NCI-H187 (cell line): ENCODE measurements around the gene PHF14.
"Not testable (repeated sequence)": the region's sequence is repeated elsewhere in the genome, so short reads cannot be mapped to it uniquely, and the experiment has no call there.

Experiments used
- DNase-seq, 2 experiments: peaks; one replicate each; lab custom pipeline; 2025; lab: John Stamatoyannopoulos, UW

Gene PHF14, protein sequence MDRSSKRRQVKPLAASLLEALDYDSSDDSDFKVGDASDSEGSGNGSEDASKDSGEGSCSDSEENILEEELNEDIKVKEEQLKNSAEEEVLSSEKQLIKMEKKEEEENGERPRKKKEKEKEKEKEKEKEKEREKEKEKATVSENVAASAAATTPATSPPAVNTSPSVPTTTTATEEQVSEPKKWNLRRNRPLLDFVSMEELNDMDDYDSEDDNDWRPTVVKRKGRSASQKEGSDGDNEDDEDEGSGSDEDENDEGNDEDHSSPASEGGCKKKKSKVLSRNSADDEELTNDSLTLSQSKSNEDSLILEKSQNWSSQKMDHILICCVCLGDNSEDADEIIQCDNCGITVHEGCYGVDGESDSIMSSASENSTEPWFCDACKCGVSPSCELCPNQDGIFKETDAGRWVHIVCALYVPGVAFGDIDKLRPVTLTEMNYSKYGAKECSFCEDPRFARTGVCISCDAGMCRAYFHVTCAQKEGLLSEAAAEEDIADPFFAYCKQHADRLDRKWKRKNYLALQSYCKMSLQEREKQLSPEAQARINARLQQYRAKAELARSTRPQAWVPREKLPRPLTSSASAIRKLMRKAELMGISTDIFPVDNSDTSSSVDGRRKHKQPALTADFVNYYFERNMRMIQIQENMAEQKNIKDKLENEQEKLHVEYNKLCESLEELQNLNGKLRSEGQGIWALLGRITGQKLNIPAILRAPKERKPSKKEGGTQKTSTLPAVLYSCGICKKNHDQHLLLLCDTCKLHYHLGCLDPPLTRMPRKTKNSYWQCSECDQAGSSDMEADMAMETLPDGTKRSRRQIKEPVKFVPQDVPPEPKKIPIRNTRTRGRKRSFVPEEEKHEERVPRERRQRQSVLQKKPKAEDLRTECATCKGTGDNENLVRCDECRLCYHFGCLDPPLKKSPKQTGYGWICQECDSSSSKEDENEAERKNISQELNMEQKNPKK

DNA sequence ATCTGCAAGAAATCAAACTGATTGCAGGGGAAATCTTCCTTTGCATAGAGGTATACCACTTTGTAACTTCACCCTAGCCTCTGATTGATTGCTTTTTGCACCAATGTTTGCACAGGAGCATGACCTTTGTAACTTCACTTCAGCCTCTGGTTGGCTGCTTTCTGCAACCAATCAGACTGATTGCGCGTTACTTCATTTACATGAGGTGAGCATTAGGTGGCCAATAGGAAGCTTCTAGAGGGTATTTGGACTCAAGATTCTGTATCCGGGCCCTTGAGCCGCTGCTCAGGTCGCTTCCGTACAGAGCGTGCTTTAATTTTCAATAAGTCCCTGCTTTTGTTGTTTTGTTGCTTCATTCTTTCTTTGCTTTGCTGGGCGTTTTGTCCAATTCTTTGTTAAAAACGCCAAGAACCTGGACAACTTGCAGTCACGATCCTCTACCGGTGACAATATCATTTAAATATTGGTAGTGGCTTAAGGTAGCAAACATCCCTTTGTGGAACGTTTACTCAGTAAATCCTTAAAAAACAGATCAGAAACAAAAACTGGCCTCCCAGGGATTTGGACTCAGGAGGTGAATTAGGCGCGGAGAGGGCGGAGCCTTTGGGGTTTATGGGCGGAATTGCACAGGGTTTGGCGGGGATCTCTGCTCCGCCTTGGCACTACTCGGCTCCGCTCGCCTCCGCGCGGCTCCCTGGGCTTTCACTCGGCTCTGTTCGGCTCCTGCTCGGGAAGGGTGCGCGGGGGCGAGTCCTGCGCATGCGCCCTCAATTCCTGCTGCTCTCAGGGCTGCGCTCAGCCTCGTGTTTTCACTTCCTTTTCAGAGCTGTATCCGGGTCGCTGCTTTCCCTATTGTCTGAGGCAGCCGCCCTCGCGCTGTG is at the start of gene PHF14:
PHF14 (plus strand) TSS at position 812 of the 881 bp plus-strand sequence. CDS start 452 bp downstream, outside the sequence.
- DNase-seq: peak; percentile 93 to 95

DNA sequence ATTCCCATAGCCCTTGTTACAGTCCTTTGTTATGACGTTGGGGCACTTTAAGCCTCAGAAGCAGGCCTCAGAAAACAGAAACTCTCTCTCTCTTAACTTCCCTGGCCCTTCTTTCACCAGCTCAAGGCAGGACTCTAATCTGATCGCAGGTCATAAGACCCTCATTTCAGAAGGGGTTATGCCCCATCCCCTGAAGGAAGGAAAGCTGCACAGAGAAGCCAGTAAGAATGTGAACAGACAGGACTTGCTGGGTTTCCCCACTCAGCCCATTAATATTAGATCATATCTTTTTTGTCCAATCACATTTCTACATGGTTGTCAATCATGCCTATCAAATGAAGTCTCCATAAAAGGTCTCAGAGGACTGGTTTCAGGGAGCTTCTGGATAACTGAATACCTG is 49.3 kb upstream of the PHF14 start:
- no peak for DNase-seq

DNA sequence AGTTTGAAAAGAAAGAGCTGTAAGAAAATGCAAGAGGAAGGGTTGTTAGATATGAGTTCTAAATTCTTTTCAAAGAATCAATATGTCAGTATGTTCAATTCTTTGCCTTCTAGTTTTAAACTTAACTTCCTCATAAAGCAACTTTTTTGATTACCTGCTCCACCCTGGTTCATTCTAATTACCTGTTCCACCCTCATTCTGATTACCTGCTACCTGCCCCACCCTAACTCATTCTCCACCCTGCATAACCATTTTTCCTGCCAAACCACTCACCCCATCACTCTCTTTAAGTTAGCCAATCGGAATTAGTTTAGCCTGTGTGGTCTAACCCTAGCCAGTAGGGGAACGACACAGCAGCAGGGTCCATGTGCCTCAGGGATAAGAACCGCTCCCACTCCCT is 45.5 kb upstream of the PHF14 start:
- not testable (repeated sequence) for DNase-seq

GRCh38 chr7:10930551-10930950 is 43.1 kb upstream of the PHF14 start:
- no peak for DNase-seq

DNA sequence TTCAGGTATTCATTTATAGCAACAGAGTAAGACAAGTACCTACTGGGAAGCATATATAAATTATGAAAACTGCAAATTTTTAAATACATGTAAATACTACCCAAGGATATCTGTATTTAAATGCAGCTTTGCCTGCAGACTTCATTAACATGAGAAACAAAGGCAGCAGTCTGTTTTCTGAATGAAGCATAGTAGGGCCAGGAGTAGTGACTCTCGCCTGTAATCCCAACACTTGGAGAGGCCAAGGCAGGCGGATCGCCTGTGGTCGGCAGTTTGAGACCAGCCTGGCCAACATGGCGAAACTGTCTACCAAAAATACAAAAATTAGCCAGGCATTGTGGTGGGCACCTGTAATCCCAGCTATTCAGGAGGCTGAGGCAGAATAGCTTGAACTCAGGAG is 42.5 kb upstream of the PHF14 start:
- no peak for DNase-seq

- DNase-seq: no peak
Measured at GRCh38 chr7:10934292-10934691, 39.4 kb upstream of the PHF14 start.

DNA sequence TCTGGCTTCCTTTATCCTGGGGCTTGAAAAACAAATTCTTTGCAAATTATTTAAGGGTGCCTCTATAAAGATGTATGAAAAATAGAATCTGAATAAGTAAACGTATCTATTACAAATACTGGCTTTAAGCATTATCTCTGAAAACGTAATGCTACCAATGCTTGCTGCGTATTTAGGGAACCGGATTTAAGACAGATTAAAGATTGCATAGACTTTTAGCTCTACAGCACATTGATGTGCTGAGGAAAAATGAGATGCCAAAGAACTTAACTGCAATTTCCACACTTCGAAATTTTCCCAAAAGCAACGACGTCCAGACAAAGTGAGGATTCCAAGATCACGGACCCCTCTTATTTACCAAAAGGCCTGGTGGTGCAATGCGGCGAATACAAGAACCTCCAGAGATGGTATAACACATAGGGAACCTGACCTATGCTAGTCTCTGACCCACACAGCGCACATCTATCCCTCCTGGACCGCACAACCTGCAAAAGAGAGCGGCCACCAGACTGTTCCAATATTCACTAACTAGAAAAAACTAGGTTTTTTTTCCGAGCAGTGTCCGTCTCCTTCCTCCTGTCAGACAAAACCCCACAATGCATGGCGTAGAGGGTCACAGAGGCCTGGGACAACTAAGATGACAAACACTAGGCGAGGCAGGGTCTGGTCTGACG is 34.3 kb upstream of the PHF14 start:
- no peak for DNase-seq

GRCh38 chr7:10939911-10940703 is 33.6 kb upstream of the PHF14 start:
- DNase-seq: peak; percentile 89 to 98

DNA sequence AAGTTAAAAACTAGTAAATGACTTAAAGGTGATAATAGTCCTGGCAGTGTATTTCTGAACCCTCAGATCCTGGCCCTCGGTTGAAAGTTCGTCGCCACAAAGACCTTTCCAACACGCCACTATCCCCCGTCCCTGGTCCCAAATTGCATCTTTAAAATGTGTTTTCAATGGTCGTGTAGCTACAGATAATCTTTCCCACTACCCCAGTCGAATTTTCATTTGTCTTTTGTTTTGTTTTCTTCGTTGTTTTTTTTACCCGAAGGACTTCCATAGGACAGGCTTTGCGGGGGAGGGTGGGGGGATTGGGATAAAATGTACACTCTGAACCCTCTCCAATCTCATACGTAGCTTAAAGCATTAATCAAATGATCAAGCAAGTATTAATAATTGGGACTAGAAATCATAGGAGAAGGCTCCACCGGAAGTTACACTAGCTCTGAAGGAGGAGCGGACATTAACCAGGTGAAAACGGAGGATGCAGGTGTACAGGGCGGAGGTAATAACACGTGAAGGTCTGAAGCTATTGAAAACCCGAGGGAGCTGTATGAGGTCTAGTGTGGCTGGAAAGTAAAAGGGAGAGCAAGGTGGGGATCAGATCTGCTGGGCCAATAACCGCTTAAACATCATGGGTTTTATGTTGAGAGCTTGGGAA is 32.8 kb upstream of the PHF14 start:
- DNase-seq: peak; percentile 48 to 65

DNA sequence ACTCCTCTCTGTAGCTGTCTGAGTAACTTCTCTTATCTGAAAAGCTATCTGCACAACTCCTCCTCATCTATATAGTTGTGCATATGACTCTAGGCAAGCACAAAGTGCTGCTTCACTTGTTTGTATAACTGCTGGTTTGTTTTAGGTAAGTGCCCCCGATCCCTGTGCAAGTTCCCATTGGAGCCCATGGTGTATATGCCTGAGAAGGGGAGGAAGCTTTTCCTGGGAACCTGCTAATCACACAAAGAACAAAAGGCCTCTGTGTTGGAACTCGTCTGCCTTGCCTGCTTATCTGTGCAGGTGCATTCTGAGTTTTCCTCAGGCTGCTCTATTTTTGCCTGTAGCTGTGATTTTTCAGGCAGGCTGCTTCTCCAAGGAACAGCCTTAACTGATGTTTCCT is 23.2 kb upstream of the PHF14 start:
- no peak for DNase-seq

DNA sequence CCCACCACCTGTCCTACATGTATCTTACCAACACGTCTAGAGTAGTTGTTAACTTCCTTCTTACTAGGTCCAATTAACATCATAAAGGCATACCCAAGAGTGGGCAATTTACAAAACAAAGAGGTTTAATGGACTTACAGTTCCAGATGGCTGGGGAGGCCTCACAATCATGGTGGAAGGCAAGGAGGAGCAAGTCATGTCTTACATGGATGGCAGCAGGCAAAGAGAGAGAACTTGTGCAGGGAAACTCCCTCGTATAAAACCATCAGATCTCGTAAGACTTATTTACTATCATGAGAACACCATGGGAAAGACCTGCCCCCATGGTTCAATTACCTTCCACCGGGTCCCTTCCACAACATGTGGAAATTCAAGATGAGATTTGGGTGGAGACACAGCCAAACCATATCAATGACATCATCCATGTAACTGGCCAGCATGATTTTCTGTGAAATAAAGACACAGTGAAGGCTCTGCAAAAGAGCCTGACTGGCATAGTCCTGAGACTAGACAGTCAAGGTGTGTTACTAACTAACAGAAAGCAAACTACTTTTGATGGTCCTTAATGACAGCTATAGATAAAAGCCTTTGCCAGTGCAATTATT is 22.6 kb upstream of the PHF14 start:
- not testable (repeated sequence) for DNase-seq

DNA sequence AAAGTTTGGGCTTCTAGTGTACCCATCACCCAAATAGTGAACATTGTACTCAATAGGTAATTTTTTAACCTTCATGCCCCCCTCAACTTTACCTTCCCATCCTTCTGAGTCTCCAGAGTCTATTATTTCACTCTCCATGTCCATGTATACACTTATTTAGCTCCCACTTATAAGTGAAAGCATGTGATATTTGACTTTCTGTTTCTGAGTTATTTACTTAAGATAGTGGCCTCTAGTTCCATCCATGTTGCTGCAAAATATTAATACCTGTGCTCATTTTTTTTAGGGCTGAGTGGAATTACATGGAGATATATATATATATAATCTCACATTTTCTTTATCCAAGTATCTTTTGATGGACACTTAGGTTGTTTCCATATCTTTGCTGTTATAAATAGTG is 21.1 kb upstream of the PHF14 start:
- DNase-seq: no peak

GRCh38 chr7:10953078-10953750 is 20.5 kb upstream of the PHF14 start:
- DNase-seq: not testable (repeated sequence)

DNA sequence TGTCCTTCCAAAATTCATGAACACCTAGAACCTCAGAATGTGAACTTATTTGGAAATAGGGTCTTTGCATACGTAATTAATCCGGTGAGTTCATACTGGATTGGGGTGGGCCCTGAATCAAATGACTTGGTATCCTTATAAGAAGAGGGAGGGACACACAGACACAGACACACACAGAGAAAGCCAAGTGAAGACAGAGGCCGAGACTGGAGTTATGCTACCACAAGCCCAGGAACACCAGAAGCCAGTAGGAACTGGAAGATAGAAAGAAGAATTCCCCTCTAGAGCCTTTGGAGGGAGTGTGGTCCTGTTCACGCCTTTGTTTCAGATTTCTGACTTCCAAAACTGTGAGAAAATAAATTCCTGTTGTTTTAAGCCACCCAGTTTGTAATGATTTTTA is 17.1 kb upstream of the PHF14 start:
- DNase-seq: no peak

- not testable (repeated sequence) for DNase-seq
Measured at GRCh38 chr7:10960242-10960641, 13.4 kb upstream of the PHF14 start.

DNA sequence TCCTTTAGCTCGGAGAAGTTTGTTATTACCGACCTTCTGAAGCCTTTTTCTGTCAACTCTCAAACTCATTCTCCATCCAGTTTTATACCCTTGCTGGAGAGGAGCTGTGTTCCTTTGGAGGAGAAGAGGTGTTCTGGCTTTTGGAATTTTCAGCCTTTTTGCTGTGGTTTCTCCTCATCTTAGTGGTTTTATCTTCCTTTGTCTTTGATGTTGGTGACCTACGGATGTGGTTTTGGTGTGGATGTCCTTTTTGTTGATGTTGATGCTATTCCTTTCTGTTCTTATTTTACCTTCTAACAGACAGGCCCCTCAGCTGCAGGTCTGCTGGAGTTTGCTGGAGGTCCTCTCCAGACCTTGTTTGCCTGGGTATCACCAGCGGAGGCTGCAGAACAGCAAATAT is 8.7 kb upstream of the PHF14 start:
- DNase-seq: not testable (repeated sequence)

DNA sequence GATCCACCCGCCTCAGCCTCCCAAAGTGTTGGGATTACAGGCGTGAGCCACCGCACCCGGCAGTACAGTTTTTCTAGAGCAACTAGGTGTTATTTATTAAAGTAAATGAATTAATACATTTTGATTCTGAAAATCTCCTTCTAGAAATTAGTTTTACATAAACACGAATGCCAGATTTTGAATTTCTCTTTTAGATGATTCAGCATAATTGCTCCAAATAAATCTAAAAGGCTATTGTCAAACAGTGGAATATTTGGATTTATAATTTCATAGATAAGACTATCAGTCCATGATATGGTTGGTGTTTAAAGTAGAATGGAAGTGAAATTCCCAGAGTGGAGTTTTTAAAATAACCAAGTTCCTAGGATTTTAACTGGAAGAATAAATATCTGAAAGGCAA is 1.5 kb upstream of the PHF14 start:
- no peak for DNase-seq

DNA sequence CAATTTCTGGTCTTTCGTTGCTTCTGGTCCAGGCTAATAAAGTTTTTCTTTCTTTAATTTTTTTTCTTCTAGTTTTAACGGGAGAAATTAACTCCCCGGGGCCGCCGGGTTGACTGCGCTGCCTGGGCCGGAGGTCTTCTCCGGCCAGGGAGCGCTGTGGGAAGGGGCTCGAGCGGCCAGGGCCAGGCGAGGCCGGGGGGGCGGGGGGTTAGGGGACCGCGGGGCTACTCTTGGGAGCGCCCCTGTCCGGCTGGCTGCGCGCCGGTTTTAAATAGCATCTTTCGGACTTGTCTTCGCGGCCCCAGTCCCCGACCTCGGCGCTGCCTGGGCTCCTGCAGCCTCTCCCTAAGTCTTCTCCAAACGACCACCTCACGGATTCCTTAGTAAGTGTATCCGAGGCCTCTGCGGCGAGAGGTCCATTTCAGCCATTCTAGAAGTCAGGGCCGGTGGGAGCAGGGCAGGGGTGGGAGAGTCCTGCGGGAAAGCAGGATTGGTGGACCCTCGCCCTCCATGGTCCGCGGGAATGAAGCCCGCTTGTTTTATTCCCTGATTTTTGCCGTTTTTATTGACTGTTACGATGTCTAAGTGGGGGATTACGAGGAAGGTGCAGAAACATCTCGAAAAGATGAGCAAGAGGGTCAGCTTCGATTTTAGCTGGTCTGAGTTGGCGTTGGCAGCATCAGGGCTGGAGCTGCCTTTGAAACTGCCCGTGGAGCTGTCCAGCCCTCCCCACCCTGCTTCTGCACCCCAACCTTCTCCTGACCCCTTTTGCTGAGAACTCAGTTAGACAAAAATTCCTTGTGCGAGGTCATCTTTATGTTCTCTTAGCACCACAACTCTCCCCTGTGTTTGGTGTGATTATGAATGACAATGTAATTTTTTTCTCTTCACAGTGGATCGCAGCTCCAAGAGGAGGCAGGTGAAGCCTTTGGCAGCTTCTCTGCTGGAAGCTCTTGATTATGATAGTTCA is 555 bp downstream of the PHF14 start:
- peak in 1 of 2 experiments; percentile 46 for DNase-seq
